ENCODE measurements around the gene TASOR2. TPM values are rescaled to one million over a fixed set of nuclear protein-coding genes. Genes with fewer than 3 reads are reported as not detected.

TASOR2 gene
- total RNA-seq, 5 donors from 2014 or later (not counting 1 experiment from before 2014, with no cell fraction given), result 62.7 to 78.5 (median 71.7) TPM

DNA sequence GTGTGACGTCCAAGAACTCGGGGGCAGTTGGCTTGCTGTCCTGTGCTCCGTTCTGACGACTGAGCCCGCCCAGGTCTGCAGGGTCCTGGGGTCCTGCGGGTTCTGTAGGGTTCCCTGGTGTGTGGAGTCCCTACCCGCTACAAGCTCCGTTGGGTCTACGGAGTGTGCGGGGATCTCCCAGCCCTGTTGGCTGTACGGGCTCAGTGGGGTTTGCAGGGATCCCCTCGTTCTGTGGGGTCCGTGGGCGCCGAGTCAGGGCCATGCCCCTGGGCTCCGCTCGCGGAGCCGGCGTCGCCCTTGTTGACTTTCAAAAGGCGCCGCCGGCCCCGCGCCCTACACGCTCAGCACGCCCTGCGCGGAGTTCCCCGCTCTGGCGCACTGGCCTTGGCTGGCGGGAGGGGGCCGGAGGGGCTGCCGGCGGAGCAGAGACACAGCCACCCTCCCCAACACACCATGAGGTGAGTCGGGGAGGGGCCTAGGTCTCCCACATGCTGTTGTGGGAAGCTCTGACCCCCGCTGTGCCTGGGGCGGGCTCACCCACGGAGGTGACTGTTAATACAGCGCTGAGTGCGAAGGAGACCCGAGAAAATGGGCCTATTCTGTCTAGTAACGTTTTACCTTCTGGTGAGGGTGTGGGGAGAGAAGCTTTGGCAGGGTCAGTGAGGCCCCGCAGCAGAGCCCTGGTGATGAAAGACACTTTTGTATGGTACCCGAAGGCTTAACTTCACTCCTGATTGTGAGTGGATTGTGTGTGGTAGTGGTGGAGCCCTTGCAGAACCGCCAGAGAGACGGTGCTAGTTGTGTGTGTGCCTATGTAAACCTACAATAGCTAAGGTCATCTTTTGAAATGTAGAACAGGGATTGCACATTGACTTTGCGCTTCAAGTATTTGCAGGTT, 8.1 kb downstream of the TASOR2 start:
- Mint-ChIP-seq H3K27me3 (no peaks in the 10 kb centered on the region), H3K4me3 (peak overlapping the region; percentile 67 to 74 (median 73)), H3K4me1 (peaks cover 78 to 85% (median 82%) of the 10 kb centered on the region in 3 donors), H3K36me3 (peaks cover 7% of the 10 kb centered on the region), H3K27ac (peak overlapping the region; percentile 2 to 82), H3K9me3 (no peaks in the 10 kb centered on the region)
- DNase-seq, result peak; percentile 18 to 79 (median 65)
- H3K4me3 ChIP-seq (ENCODE audit: control insufficient read depth in 1 of 2, extremely low read depth in 1 of 2, low read length in 1 of 2), result peak overlapping the region; percentile 48 to 82
- 22% methylated on average over 34 of the region's 49 CpGs for WGBS (ENCODE audit: insufficient coverage)
- no peaks in the 10 kb centered on the region for H3K27me3 ChIP-seq (replicated peaks in 1 of 2; ENCODE audit: control insufficient read depth in 2 of 2, extremely low read depth in 1 of 2, insufficient read depth in 2 of 2, low read length in 1 of 2)
- peak; percentile 85 to 93 (median 90) for ATAC-seq (replicated peaks in 1 of 4)
- no peak overlapping the region for H3K27ac ChIP-seq (ENCODE audit: low read length)
- peaks cover 0 to 4% of the 10 kb centered on the region in 2 donors for H3K36me3 ChIP-seq (ENCODE audit: control insufficient read depth in 2 of 2, extremely low read depth in 1 of 2, insufficient read depth in 1 of 2, low read length in 1 of 2)
- no peaks in the 10 kb centered on the region for H3K9me3 ChIP-seq
- POLR2A ChIA-PET, result interaction anchor here (0.6 to 0.8 kb wide), 3 partner anchors 10 to 1717 kb away, joined by 3 to 13 read pairs (median 8); no protein-coding TSS in a partner anchor
- H3K4me1 ChIP-seq (ENCODE audit: control insufficient read depth in 1 of 2, extremely low read depth in 1 of 2, insufficient read depth in 2 of 2, low read length in 2 of 2), result peaks cover 19 to 37% of the 10 kb centered on the region in 2 experiments
- CTCF ChIA-PET, result interaction anchor here (0.6 to 1.5 kb wide), 5 partner anchors 9 to 50 kb away, joined by 3 to 5 read pairs (median 4); no protein-coding TSS in a partner anchor

DNA sequence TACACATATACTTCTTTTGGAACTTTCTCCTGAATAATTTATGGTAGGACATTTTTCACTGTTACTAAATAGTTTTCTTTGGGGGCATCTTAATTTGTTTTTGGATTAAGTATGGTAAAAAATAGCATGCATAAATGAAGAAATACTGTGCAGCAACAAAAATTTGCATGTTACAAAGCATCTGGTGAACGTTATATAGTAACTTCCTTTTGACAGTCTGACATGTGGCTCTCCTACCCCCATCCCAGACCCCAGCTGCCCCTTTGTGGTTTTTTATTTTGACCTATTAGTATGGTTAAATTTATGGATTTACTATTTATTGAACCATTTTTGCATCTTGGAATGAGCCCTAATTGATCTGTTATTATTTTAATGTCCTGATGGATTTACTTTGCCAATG, 9.9 kb downstream of the TASOR2 start:
- no peaks in the 10 kb centered on the region for H3K9me3 Mint-ChIP-seq
- ATAC-seq (replicated peaks in 1 of 4), result no peak
- POLR2A ChIA-PET, result interaction anchor here in 1 of 2 donors (0.6 kb wide), 1 partner anchor 123 kb away, joined by 3 read pairs; no protein-coding TSS in a partner anchor
- H3K27ac Mint-ChIP-seq, result no peak overlapping the region
- no peak overlapping the region for H3K4me3 ChIP-seq (ENCODE audit: control insufficient read depth in 1 of 2, extremely low read depth in 1 of 2, low read length in 1 of 2)
- H3K4me3 Mint-ChIP-seq, result no peak overlapping the region
- no CpG with 5 or more reads among the region's 1 CpG for WGBS (ENCODE audit: insufficient coverage)
- peaks cover 3% of the 10 kb centered on the region for H3K36me3 Mint-ChIP-seq
- CTCF ChIA-PET, result interaction anchor here in 1 of 2 donors (1.5 kb wide), 1 partner anchor 16 kb away, joined by 5 read pairs; no protein-coding TSS in a partner anchor
- H3K9me3 ChIP-seq, result no peaks in the 10 kb centered on the region
- no peaks in the 10 kb centered on the region for H3K27me3 Mint-ChIP-seq
- H3K27ac ChIP-seq (ENCODE audit: low read length), result no peak overlapping the region
- peaks cover 20 to 28% of the 10 kb centered on the region in 2 experiments for H3K4me1 ChIP-seq (ENCODE audit: control insufficient read depth in 1 of 2, extremely low read depth in 1 of 2, insufficient read depth in 2 of 2, low read length in 2 of 2)
- H3K4me1 Mint-ChIP-seq, result peaks cover 71 to 76% (median 75%) of the 10 kb centered on the region in 3 donors
- no peaks in the 10 kb centered on the region for H3K36me3 ChIP-seq (ENCODE audit: control insufficient read depth in 2 of 2, extremely low read depth in 1 of 2, insufficient read depth in 1 of 2, low read length in 1 of 2)
- no peaks in the 10 kb centered on the region for H3K27me3 ChIP-seq (replicated peaks in 1 of 2; ENCODE audit: control insufficient read depth in 2 of 2, extremely low read depth in 1 of 2, insufficient read depth in 2 of 2, low read length in 1 of 2)
- no peak for DNase-seq

DNA sequence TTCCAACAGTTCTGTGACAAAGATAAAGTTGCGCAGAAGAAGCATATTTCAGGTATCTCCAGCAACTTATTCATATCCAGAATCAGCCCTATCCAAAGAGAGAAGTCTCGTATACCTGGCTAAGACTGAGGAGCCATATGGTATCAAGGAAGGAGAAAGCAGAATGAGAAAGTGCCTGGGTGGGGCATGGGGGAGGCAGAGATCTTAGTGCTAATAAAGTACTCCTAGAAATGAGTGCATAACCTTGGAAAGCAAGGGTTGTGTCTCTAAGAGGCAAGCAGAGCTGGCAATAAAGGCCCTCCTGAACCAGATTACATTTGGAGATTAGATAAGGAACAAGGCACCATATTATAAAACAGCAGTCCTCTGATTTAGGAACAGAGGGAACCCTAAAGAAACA, 12.7 kb downstream of the TASOR2 start:
- H3K4me1 Mint-ChIP-seq, result peaks cover 54 to 56% (median 55%) of the 10 kb centered on the region in 3 donors
- Histone ChIP-seq H3K27ac (ENCODE audit: low read length) (no peak overlapping the region), H3K9me3 (no peaks in the 10 kb centered on the region), H3K36me3 (ENCODE audit: control insufficient read depth in 2 of 2, extremely low read depth in 1 of 2, insufficient read depth in 1 of 2, low read length in 1 of 2) (no peaks in the 10 kb centered on the region), H3K4me3 (ENCODE audit: control insufficient read depth in 1 of 2, extremely low read depth in 1 of 2, low read length in 1 of 2) (no peak overlapping the region), H3K27me3 (replicated peaks in 1 of 2; ENCODE audit: control insufficient read depth in 2 of 2, extremely low read depth in 1 of 2, insufficient read depth in 2 of 2, low read length in 1 of 2) (no peaks in the 10 kb centered on the region), H3K4me1 (ENCODE audit: control insufficient read depth in 1 of 2, extremely low read depth in 1 of 2, insufficient read depth in 2 of 2, low read length in 2 of 2) (peaks cover 16 to 17% of the 10 kb centered on the region in 2 experiments)
- H3K4me3 Mint-ChIP-seq, result no peak overlapping the region
- H3K9me3 Mint-ChIP-seq, result no peaks in the 10 kb centered on the region
- ATAC-seq (replicated peaks in 1 of 4), result no peak
- ChIA-PET CTCF (no interaction called here), POLR2A (interaction anchor here in 1 of 2 donors (1.4 kb wide), 1 partner anchor 16 kb away, joined by 5 read pairs; no protein-coding TSS in a partner anchor)
- H3K27ac Mint-ChIP-seq, result no peak overlapping the region
- WGBS (ENCODE audit: insufficient coverage), result no CpG with 5 or more reads among the region's 2 CpGs
- no peak for DNase-seq
- peaks cover 3% of the 10 kb centered on the region for H3K36me3 Mint-ChIP-seq
- H3K27me3 Mint-ChIP-seq, result no peaks in the 10 kb centered on the region

DNA sequence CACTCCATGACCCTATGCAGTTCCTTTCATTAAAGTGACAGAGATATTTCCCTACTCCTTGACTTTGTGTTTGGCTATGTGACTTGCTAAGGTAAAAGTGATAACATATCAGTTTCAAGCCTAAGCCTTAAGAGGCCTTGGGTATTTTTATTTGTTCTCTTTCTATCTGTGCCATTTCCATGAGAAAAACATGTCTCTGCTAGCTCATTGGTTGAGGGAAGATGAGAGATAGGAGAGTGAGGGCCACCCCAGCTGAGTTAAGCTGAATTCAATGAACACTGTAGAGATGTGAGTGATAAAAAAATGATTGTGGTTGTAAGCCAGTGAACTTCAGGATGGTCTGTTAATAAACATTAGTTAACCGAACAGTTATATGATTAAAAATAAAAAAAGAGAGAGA, 13.4 kb downstream of the TASOR2 start:
- Mint-ChIP-seq H3K27me3 (no peaks in the 10 kb centered on the region), H3K36me3 (peaks cover 3% of the 10 kb centered on the region), H3K9me3 (no peaks in the 10 kb centered on the region), H3K4me1 (peaks cover 48 to 57% (median 54%) of the 10 kb centered on the region in 3 donors), H3K4me3 (no peak overlapping the region), H3K27ac (no peak overlapping the region)
- ATAC-seq (replicated peaks in 1 of 4) (no peak), DNase-seq (no peak)
- WGBS (ENCODE audit: insufficient coverage), result no CpG with 5 or more reads among the region's 1 CpG
- H3K36me3 ChIP-seq (ENCODE audit: control insufficient read depth in 2 of 2, extremely low read depth in 1 of 2, insufficient read depth in 1 of 2, low read length in 1 of 2), result no peaks in the 10 kb centered on the region
- H3K9me3 ChIP-seq, result no peaks in the 10 kb centered on the region
- no peak overlapping the region for H3K27ac ChIP-seq (ENCODE audit: low read length)
- ChIA-PET CTCF (no interaction called here), POLR2A (interaction anchor here (0.7 to 1.1 kb wide), 3 partner anchors 12 to 69 kb away, joined by 3 read pairs; no protein-coding TSS in a partner anchor)
- peaks cover 10 to 13% of the 10 kb centered on the region in 2 experiments for H3K4me1 ChIP-seq (ENCODE audit: control insufficient read depth in 1 of 2, extremely low read depth in 1 of 2, insufficient read depth in 2 of 2, low read length in 2 of 2)
- H3K27me3 ChIP-seq (replicated peaks in 1 of 2; ENCODE audit: control insufficient read depth in 2 of 2, extremely low read depth in 1 of 2, insufficient read depth in 2 of 2, low read length in 1 of 2), result no peaks in the 10 kb centered on the region
- H3K4me3 ChIP-seq (ENCODE audit: control insufficient read depth in 1 of 2, extremely low read depth in 1 of 2, low read length in 1 of 2), result no peak overlapping the region

DNA sequence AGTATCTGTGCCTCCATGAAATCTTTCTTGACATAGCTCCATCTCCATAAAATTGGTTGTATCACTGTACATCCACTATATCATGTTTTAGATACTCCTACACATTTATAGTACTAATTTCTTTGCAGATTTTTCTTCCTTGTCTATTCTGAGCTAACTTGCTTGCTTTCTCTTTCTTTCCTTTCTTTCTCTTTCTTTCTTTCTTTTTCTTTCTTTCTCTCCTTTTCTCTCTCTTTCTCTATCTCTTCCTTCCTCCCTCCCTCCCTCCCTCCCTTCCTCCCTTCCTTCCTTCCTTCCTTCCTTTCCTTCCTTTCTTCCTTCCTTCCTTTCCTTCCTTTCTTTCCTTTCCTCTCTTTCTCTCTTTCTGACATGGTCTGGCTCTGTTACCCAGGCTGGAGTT, 23.7 kb downstream of the TASOR2 start:
- POLR2A ChIA-PET, result interaction anchor here in 1 of 2 donors (0.6 kb wide), 2 partner anchors 29 to 173 kb away, joined by 3 to 6 read pairs; no protein-coding TSS in a partner anchor
- no peak overlapping the region for H3K4me3 ChIP-seq (ENCODE audit: control insufficient read depth in 1 of 2, extremely low read depth in 1 of 2, low read length in 1 of 2)
- peaks cover 14% of the 10 kb centered on the region for H3K36me3 Mint-ChIP-seq

DNA sequence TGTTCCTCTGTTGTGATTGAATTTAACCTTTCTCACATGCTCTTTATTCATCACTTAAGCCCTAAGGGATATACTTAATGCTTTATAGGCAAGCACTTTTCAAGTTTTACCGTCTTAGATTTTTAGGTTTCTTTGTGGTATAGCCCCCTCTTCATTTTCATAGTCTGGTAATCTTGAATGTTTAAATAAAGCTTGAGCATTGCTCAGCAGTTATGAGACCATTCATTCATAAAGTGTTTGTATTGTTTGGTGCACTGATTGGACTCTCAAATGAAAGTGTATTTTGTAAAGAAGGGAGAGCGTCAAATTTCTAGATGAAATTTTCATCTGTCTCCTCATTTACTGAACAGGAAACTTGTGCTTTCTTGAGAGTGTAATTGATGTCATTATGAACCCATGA, 25.2 kb downstream of the TASOR2 start:
- POLR2A ChIA-PET, result interaction anchor here in 1 of 2 donors (0.5 to 1.5 kb wide), 5 partner anchors 8 to 22 kb away, joined by 3 to 5 read pairs (median 5); no protein-coding TSS in a partner anchor
- WGBS (ENCODE audit: insufficient coverage), result no CpG with 5 or more reads among the region's 2 CpGs

More for the DNA sequence above, 23.7 kb downstream of the TASOR2 start:
- peaks cover 73 to 82% (median 77%) of the 10 kb centered on the region in 3 donors for H3K4me1 Mint-ChIP-seq
- Histone ChIP-seq H3K9me3 (no peaks in the 10 kb centered on the region), H3K4me1 (ENCODE audit: control insufficient read depth in 1 of 2, extremely low read depth in 1 of 2, insufficient read depth in 2 of 2, low read length in 2 of 2) (peaks cover 4 to 25% of the 10 kb centered on the region in 2 experiments), H3K27me3 (replicated peaks in 1 of 2; ENCODE audit: control insufficient read depth in 2 of 2, extremely low read depth in 1 of 2, insufficient read depth in 2 of 2, low read length in 1 of 2) (no peaks in the 10 kb centered on the region), H3K27ac (ENCODE audit: low read length) (no peak overlapping the region), H3K36me3 (ENCODE audit: control insufficient read depth in 2 of 2, extremely low read depth in 1 of 2, insufficient read depth in 1 of 2, low read length in 1 of 2) (no peaks in the 10 kb centered on the region)
- ATAC-seq (replicated peaks in 1 of 4) (no peak), DNase-seq (no peak)
- no peaks in the 10 kb centered on the region for H3K27me3 Mint-ChIP-seq
- peak overlapping the region; percentile 66 to 75 for H3K27ac Mint-ChIP-seq
- no peaks in the 10 kb centered on the region for H3K9me3 Mint-ChIP-seq
- H3K4me3 Mint-ChIP-seq, result no peak overlapping the region
- CTCF ChIA-PET, result interaction anchor here in 1 of 2 donors (0.6 to 1.3 kb wide), 5 partner anchors 8 to 23 kb away, joined by 3 to 7 read pairs (median 3); no protein-coding TSS in a partner anchor

More for the DNA sequence above, 25.2 kb downstream of the TASOR2 start:
- Mint-ChIP-seq H3K9me3 (no peaks in the 10 kb centered on the region), H3K4me1 (peaks cover 78 to 84% (median 80%) of the 10 kb centered on the region in 3 donors), H3K36me3 (peaks cover 14% of the 10 kb centered on the region), H3K27ac (peak overlapping the region; percentile 1 to 63), H3K27me3 (no peaks in the 10 kb centered on the region), H3K4me3 (peak overlapping the region; percentile 41 to 60 (median 52))
- peak in 1 of 4 experiments; percentile 48 for ATAC-seq (replicated peaks in 1 of 4)
- no peaks in the 10 kb centered on the region for H3K9me3 ChIP-seq
- no peak overlapping the region for H3K4me3 ChIP-seq (ENCODE audit: control insufficient read depth in 1 of 2, extremely low read depth in 1 of 2, low read length in 1 of 2)
- no peaks in the 10 kb centered on the region for H3K36me3 ChIP-seq (ENCODE audit: control insufficient read depth in 2 of 2, extremely low read depth in 1 of 2, insufficient read depth in 1 of 2, low read length in 1 of 2)
- H3K4me1 ChIP-seq (ENCODE audit: control insufficient read depth in 1 of 2, extremely low read depth in 1 of 2, insufficient read depth in 2 of 2, low read length in 2 of 2), result peaks cover 4 to 25% of the 10 kb centered on the region in 2 experiments
- CTCF ChIA-PET, result interaction anchor here (0.5 to 1.3 kb wide), 3 partner anchors 13 to 54 kb away, joined by 3 to 5 read pairs (median 4); no protein-coding TSS in a partner anchor
- DNase-seq, result no peak
- no peaks in the 10 kb centered on the region for H3K27me3 ChIP-seq (replicated peaks in 1 of 2; ENCODE audit: control insufficient read depth in 2 of 2, extremely low read depth in 1 of 2, insufficient read depth in 2 of 2, low read length in 1 of 2)
- H3K27ac ChIP-seq (ENCODE audit: low read length), result peak overlapping the region; percentile 18

All from T-cell (primary cell).